ENCODE measurements around the gene WTAP. TPM values are rescaled to one million over a fixed set of nuclear protein-coding genes. Genes with fewer than 3 reads are reported as not detected.

WTAP gene
- total and polyA plus RNA-seq, 2 of the 8 experiments (the other 6 are each of a cell fraction or from before 2014, with no cell fraction given), result 32.6 to 120 TPM

GRCh38 chr6:159790149-159790955 is 63.0 kb downstream of the WTAP start, which contains the start of gene MRPL18 (continued):
- TF ChIP-seq E2F6 (IDR thresholded peaks at IDR 0.05) (no peak), RFX5 (IDR thresholded peaks at IDR 0.05; ENCODE audit: borderline replicate concordance, low read depth, low read length) (no peak), TAF1 (IDR thresholded peaks at IDR 0.05; ENCODE audit: low read depth, low read length) (peak; percentile 74), MAX (IDR thresholded peaks at IDR 0.05) (peak; percentile 52; the same call in 1 of the 2 replicates), CTCF (IDR thresholded peaks at IDR 0.05; ENCODE audit: control extremely low read depth in 1 of 3, insufficient read depth in 1 of 3, low read depth in 1 of 3, low read length in 3 of 3) (no peak), BCL11A (IDR thresholded peaks at IDR 0.05; ENCODE audit: low read depth in 2 of 2, low read length in 2 of 2) (no peak), TAF7 (optimal IDR thresholded peaks at IDR 0.05; ENCODE audit: borderline replicate concordance, low read depth, low read length) (peak; percentile 50), YY1 (IDR thresholded peaks at IDR 0.05; ENCODE audit: low read depth, low read length) (peak; percentile 77), KDM4A (IDR thresholded peaks at IDR 0.05; ENCODE audit: low read depth, low read length, severe bottlenecking) (peak; percentile 28), RXRA (IDR thresholded peaks at IDR 0.05; ENCODE audit: insufficient read depth, low read depth, low read length) (no peak), SIRT6 (IDR thresholded peaks at IDR 0.05; ENCODE audit: low read length) (no peak), RAD21 (IDR thresholded peaks at IDR 0.05 in 1 of 2, conservative IDR thresholded peaks at IDR 0.05 in 1 of 2; ENCODE audit: low read depth in 2 of 2, low read length in 2 of 2) (no peak), MAFK (IDR thresholded peaks at IDR 0.05; ENCODE audit: low read depth, low read length) (no peak), ASH2L (IDR thresholded peaks at IDR 0.05; ENCODE audit: low read length) (peak; percentile 61), ATF3 (IDR thresholded peaks at IDR 0.05; ENCODE audit: insufficient read depth, low read depth, low read length) (no peak), SP1 (IDR thresholded peaks at IDR 0.05; ENCODE audit: low read depth, low read length) (peak; percentile 98), KDM1A (IDR thresholded peaks at IDR 0.05; ENCODE audit: borderline replicate concordance, low read length) (no peak)
